Measurements from ENCODE around the gene FBXW10B.
"Not testable (repeated sequence)": the region's sequence is repeated elsewhere in the genome, so short reads cannot be mapped to it uniquely, and the experiment has no call there.

DNA sequence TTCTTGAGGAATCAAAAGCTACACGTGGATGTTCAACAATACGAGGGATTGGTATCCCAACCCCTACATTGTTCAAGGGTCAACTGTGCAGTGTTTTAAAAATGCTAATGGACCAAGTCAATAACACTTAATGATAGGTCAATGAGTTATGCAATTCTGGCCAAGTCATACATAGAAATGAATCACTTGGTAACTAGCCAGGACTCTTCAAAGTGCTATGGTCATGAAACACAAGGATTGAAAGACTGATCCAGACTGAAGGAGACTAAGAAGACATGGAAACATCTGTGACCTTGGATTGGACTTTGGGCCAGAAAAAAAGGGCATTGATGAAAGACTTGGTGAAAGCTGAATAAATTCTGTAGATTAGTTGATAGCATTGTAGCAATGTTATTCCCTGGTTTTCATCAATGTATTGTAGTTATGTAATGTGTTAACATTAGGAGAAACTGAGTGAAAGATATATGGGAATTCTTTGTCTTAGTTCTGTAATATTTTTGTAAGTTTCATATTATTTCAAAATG is 11.5 kb upstream of the FBXW10B start:
- TF ChIP-seq, protein P1, sequence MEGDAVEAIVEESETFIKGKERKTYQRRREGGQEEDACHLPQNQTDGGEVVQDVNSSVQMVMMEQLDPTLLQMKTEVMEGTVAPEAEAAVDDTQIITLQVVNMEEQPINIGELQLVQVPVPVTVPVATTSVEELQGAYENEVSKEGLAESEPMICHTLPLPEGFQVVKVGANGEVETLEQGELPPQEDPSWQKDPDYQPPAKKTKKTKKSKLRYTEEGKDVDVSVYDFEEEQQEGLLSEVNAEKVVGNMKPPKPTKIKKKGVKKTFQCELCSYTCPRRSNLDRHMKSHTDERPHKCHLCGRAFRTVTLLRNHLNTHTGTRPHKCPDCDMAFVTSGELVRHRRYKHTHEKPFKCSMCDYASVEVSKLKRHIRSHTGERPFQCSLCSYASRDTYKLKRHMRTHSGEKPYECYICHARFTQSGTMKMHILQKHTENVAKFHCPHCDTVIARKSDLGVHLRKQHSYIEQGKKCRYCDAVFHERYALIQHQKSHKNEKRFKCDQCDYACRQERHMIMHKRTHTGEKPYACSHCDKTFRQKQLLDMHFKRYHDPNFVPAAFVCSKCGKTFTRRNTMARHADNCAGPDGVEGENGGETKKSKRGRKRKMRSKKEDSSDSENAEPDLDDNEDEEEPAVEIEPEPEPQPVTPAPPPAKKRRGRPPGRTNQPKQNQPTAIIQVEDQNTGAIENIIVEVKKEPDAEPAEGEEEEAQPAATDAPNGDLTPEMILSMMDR (IDR thresholded peaks at IDR 0.05 in 8 of 11, conservative IDR thresholded peaks at IDR 0.05 in 3 of 11) = not testable (repeated sequence)
- TF ChIP-seq POLR2A, POLR2AphosphoS5 (IDR thresholded peaks at IDR 0.05): not testable (repeated sequence)
